ENCODE measurements around the gene SND1. TPM values are rescaled to one million over a fixed set of nuclear protein-coding genes. Genes with fewer than 3 reads are reported as not detected.

The SND1 gene
- total and polyA plus RNA-seq, 10 of the 15 experiments (the other 5 are each of a cell fraction or from before 2014, with no cell fraction given): 52.4 to 270 (median 146) TPM

DNA sequence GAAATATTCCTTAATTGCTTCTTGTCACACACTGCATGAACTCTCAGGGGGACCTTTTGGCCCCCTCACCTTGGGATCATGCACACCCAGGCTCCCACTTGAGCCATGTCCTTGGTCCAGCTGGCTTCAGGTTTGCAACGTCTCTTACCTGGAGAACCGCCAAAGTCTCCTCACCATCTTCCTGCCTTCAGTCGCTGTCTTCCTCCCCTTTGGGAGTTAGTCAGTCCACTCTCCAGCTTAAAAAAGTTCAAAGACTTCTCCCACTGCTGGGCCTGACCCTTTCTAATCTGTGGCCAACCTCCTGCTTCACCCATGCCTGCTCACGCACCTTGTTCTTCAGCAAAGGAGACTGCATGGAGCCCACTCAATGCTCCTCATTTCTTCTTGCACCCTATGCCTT lies 461.8 kb downstream of the SND1 start (continued):
- TF ChIP-seq CUX1 (IDR thresholded peaks at IDR 0.05; ENCODE audit: insufficient replicate concordance, low read depth, low read length): no peak
- TF ChIP-seq MYC (IDR thresholded peaks at IDR 0.05; ENCODE audit: insufficient read depth, insufficient read length, insufficient replicate concordance, low read length, severe bottlenecking): no peak
- no peak for TF ChIP-seq SMAD5 (IDR thresholded peaks at IDR 0.05; ENCODE audit: low read depth)
- TF ChIP-seq DPF2 (IDR thresholded peaks at IDR 0.05): no peak
- TF ChIP-seq WRNIP1 (IDR thresholded peaks at IDR 0.05; ENCODE audit: borderline replicate concordance, low read depth, low read length): no peak
- TF ChIP-seq, protein P1, sequence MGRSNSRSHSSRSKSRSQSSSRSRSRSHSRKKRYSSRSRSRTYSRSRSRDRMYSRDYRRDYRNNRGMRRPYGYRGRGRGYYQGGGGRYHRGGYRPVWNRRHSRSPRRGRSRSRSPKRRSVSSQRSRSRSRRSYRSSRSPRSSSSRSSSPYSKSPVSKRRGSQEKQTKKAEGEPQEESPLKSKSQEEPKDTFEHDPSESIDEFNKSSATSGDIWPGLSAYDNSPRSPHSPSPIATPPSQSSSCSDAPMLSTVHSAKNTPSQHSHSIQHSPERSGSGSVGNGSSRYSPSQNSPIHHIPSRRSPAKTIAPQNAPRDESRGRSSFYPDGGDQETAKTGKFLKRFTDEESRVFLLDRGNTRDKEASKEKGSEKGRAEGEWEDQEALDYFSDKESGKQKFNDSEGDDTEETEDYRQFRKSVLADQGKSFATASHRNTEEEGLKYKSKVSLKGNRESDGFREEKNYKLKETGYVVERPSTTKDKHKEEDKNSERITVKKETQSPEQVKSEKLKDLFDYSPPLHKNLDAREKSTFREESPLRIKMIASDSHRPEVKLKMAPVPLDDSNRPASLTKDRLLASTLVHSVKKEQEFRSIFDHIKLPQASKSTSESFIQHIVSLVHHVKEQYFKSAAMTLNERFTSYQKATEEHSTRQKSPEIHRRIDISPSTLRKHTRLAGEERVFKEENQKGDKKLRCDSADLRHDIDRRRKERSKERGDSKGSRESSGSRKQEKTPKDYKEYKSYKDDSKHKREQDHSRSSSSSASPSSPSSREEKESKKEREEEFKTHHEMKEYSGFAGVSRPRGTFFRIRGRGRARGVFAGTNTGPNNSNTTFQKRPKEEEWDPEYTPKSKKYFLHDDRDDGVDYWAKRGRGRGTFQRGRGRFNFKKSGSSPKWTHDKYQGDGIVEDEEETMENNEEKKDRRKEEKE (IDR thresholded peaks at IDR 0.05): no peak
- no peak for TF ChIP-seq IRF4 (IDR thresholded peaks at IDR 0.05; ENCODE audit: low read depth, low read length)
- TF ChIP-seq YBX1 (IDR thresholded peaks at IDR 0.05): no peak

Measured in GM12878 (cell line).